PC-9 (cell line): ENCODE results near the gene ATP11A. TPM values are rescaled to one million over a fixed set of nuclear protein-coding genes. Genes with fewer than 3 reads are reported as not detected.

Experiments used
- BruUV-seq: library from RNA; stranded (reverse); fragments of 400-500 nt; replicated peaks from 2 replicates; lab custom pipeline; 2021; lab: Mats Ljungman, UMichigan
- CTCF ChIA-PET: fragments of 300-600 bp; sonication (Branson Sonifier 250); formaldehyde crosslinking; loops from one replicate; lab custom pipeline; 2022; ENCODE audit warnings: antibody characterized with exemption; lab: Charles Lee
- POLR2A ChIA-PET: fragments of 300-600 bp; sonication (Branson Sonifier 250); formaldehyde crosslinking; loops from one replicate; lab custom pipeline; 2022; ENCODE audit warnings: antibody characterized with exemption; ENCODE audit not compliant: unreplicated experiment; lab: Charles Lee
- DNase-seq, 2 experiments: peaks; one replicate each; pipeline versions ENCODE4 v3.0.0 to v3.0.0-alpha.2; 2015 to 2022; ENCODE audit warnings: mixed read lengths in 1 of 2
- H2AFZ ChIP-seq: fragments of 200-600 bp; sonication (generic); 2 replicates; pipeline ENCODE4 v1.8.1; 2017; ENCODE audit warnings: antibody characterized with exemption
- H3F3A ChIP-seq: fragments of 200-600 bp; sonication (generic); 2 replicates; pipeline ENCODE4 v1.8.1; 2017; ENCODE audit warnings: antibody characterized with exemption, mild to moderate bottlenecking, low read depth; ENCODE audit not compliant: insufficient read depth
- H3K27ac ChIP-seq: fragments of 200-600 bp; sonication (generic); 2 replicates; pipeline ENCODE4 v1.6.1; 2016; ENCODE audit warnings: mixed run types
- H3K27me3 ChIP-seq: fragments of 200-600 bp; sonication (generic); 2 replicates; pipeline ENCODE4 v1.6.1; 2016; ENCODE audit warnings: low read depth, mixed run types; ENCODE audit not compliant: insufficient read depth
- H3K36me3 ChIP-seq: fragments of 200-600 bp; sonication (generic); 2 replicates; pipeline ENCODE4 v1.6.1; 2016; ENCODE audit warnings: low read depth, mixed run types
- H3K4me1 ChIP-seq: fragments of 200-600 bp; sonication (generic); replicated peaks from 2 replicates; pipeline ENCODE4 v1.6.1; 2016; ENCODE audit warnings: mixed run types; ENCODE audit not compliant: insufficient read depth
- H3K4me2 ChIP-seq: fragments of 200-600 bp; sonication (generic); 2 replicates; pipeline ENCODE4 v1.6.1; 2017; ENCODE audit warnings: mixed run types
- H3K4me3 ChIP-seq: fragments of 200-600 bp; sonication (generic); 2 replicates; pipeline ENCODE4 v1.6.1; 2016; ENCODE audit warnings: mixed run types
- H3K79me2 ChIP-seq: fragments of 200-600 bp; sonication (generic); 2 replicates; pipeline ENCODE4 v1.6.1; 2017; ENCODE audit warnings: low read depth, mixed run types
- H3K9me2 ChIP-seq: fragments of 200-600 bp; sonication (generic); 2 replicates; pipeline ENCODE4 v1.8.1; 2017; ENCODE audit warnings: mild to moderate bottlenecking; ENCODE audit not compliant: insufficient read depth
- H3K9me3 ChIP-seq: fragments of 200-600 bp; sonication (generic); 2 replicates; pipeline ENCODE4 v1.8.1; 2016; ENCODE audit warnings: low read depth; ENCODE audit not compliant: insufficient read depth
- H4K20me1 ChIP-seq: fragments of 200-600 bp; sonication (generic); 2 replicates; pipeline ENCODE4 v1.8.1; 2017; ENCODE audit not compliant: insufficient read depth
- EZH2 ChIP-seq: fragments of 200-600 bp; sonication (generic); IDR thresholded peaks from 2 replicates; pipeline ENCODE4 v1.8.0; 2017; ENCODE audit warnings: antibody characterized with exemption, low read depth
- intact Hi-C: fragments of 100-400 bp; cut with micrococcal nuclease; formaldehyde crosslinking; loops from one replicate; pipeline ENCODE4 v1.10.0; 2022; ENCODE audit not compliant: unreplicated experiment
- total RNA-seq: library from RNA; stranded (reverse); gene quantifications from 2 replicates; pipeline ENCODE4 v1.2.3, GENCODE V29; 2021
- TF ChIP-seq, protein P1 (sequence below): fragments of 200-600 bp; sonication (generic); conservative IDR thresholded peaks from 2 replicates; pipeline ENCODE4 v1.6.1; 2017; ENCODE audit warnings: mixed run types, antibody characterized with exemption, mild to moderate bottlenecking, moderate library complexity

Gene ATP11A
- total RNA-seq, 1 experiment from 2014 or later, result 92.2 TPM

DNA sequence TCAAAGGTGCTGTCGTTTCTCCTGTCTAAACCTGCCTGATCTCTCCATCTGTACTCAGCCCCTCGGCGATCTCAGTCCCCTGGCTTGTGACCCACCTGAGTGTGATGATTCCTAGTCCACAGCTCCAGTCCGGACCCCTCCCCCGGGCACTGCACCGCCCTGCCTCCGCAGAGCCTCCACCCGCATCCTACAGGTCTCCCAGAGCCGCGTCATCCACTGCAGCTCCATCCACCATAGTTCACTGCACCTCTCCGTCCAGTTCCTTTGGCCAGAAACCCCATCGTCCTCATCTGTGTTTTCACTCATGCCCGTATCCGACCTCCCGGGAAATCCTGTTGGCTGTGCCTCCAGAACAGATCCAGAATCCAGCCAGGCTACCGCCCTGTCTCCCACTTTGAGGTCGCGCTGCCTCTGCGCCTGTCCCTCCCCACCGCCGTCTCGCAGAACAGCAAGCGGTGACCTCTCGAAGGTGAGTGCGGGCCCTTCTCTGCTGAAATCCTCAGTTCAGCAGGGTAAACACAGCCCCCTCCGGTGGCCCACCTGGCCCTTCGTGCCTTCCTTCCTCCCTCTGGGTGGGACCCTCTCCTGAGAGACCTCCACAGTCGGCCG, 227.3 kb downstream of the ATP11A start:
- CTCF ChIA-PET, result no interaction called here
- no TSS peak for BruUV-seq
- POLR2A ChIA-PET, result no interaction called here

DNA sequence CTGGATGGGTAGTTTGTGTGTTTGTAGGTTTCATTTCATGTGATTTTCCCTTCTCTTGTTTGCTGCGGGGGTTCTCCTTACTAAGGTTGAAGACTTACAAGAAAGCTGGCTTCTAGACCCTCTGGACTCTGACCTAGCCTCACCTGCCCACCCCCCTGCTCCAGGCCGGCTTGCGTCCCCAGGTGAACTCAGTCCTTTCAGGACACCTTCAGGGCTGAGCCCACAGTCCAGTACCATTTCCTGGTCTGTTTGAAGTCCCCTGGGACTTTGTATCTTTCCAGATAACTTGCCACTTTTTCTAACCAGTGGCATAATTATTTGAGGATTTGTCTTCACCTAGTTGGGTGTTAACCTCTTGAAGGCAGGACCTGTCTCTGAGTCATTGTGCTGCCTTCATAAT, 227.9 kb downstream of the ATP11A start:
- no TSS peak for BruUV-seq
- Histone ChIP-seq H3K4me3 (no peak overlapping the region), H3K4me2 (no peak overlapping the region), H2AFZ (no peak overlapping the region), H3K4me1 (no peaks in the 10 kb centered on the region), H3K27me3 (peaks cover 95% of the 10 kb centered on the region), H3K36me3 (no peaks in the 10 kb centered on the region), H3K9me3 (no peaks in the 10 kb centered on the region), H4K20me1 (no peaks in the 10 kb centered on the region), H3K79me2 (no peaks in the 10 kb centered on the region), H3K9me2 (no peaks in the 10 kb centered on the region), H3F3A (no peaks in the 10 kb centered on the region), H3K27ac (no peak overlapping the region)
- intact Hi-C loops, result no loop called here
- ChIA-PET CTCF (no interaction called here), POLR2A (no interaction called here)
- DNase-seq, result no peak
- TF ChIP-seq EZH2, result no peak
- TF ChIP-seq, protein P1, sequence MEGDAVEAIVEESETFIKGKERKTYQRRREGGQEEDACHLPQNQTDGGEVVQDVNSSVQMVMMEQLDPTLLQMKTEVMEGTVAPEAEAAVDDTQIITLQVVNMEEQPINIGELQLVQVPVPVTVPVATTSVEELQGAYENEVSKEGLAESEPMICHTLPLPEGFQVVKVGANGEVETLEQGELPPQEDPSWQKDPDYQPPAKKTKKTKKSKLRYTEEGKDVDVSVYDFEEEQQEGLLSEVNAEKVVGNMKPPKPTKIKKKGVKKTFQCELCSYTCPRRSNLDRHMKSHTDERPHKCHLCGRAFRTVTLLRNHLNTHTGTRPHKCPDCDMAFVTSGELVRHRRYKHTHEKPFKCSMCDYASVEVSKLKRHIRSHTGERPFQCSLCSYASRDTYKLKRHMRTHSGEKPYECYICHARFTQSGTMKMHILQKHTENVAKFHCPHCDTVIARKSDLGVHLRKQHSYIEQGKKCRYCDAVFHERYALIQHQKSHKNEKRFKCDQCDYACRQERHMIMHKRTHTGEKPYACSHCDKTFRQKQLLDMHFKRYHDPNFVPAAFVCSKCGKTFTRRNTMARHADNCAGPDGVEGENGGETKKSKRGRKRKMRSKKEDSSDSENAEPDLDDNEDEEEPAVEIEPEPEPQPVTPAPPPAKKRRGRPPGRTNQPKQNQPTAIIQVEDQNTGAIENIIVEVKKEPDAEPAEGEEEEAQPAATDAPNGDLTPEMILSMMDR, result no peak

More for the DNA sequence above, 227.3 kb downstream of the ATP11A start:
- Histone ChIP-seq H3K9me3 (no peaks in the 10 kb centered on the region), H3K36me3 (no peaks in the 10 kb centered on the region), H3K79me2 (no peaks in the 10 kb centered on the region), H4K20me1 (no peaks in the 10 kb centered on the region), H3K27ac (no peak overlapping the region), H2AFZ (no peak overlapping the region), H3K4me2 (no peak overlapping the region), H3K4me3 (no peak overlapping the region), H3K9me2 (no peaks in the 10 kb centered on the region), H3F3A (no peaks in the 10 kb centered on the region), H3K27me3 (peaks cover 95% of the 10 kb centered on the region), H3K4me1 (no peaks in the 10 kb centered on the region)
- intact Hi-C loops, result no loop called here
- TF ChIP-seq, protein P1, result no peak
- no peak for TF ChIP-seq EZH2
- DNase-seq, result no peak

DNA sequence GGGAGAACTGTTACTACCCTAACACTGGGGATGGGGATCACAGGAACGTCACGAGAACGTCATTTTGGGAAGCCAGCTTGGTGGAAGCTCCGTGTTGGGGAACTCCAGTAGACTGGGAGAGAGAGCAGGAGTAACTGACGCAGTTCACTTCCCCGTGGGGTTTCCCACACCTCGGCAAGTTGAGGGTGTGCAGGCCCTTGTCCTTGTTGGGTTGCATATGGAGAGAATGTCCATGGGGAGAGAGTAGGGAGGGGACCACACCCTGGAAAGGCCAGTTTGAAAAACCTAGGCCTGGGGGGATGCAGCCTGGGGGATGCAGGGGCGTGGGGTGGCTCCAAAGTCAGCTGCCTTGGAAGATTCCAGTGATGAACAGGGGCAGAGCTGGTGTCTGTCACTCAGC, 228.4 kb downstream of the ATP11A start:
- intact Hi-C loops, result no loop called here
- CTCF ChIA-PET, result no interaction called here

More for the DNA sequence above, 228.4 kb downstream of the ATP11A start:
- Histone ChIP-seq H3K27me3 (peaks cover 93% of the 10 kb centered on the region), H3K4me3 (no peak overlapping the region), H3F3A (no peaks in the 10 kb centered on the region), H3K4me2 (no peak overlapping the region), H2AFZ (no peak overlapping the region), H3K79me2 (no peaks in the 10 kb centered on the region), H4K20me1 (no peaks in the 10 kb centered on the region), H3K27ac (no peak overlapping the region), H3K9me3 (no peaks in the 10 kb centered on the region), H3K4me1 (no peaks in the 10 kb centered on the region), H3K36me3 (no peaks in the 10 kb centered on the region), H3K9me2 (no peaks in the 10 kb centered on the region)
- no peak for DNase-seq
- no TSS peak for BruUV-seq
- POLR2A ChIA-PET, result no interaction called here
- TF ChIP-seq, protein P1, result no peak
- TF ChIP-seq EZH2, result no peak
